ENCODE measurements around the gene AGBL4.

DNA sequence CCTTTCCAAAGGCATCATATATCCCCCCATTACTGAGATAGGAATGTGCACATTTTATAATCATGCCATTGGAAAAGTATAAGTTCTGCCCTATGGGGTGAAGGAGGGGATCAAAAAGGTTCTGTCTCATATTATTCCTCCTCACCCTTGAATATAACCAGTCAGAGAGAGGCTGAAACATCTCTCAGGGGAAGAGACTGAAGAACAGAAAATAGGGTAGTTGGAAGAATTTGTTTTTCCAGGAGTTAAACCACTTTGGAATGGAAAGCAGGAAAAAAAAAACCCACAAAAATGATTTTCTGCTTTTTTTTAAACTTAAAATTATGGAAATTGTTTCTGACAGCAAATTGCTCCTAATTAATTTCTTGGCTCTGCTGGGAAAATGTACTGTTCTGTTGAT lies 1194.3 kb downstream of the AGBL4 start:
- TF ChIP-seq RARB (CRISPR knock-in tag; IDR thresholded peaks at IDR 0.05) (no peak), ZNF70 (CRISPR knock-in tag; IDR thresholded peaks at IDR 0.05) (no peak), TOX (CRISPR knock-in tag; IDR thresholded peaks at IDR 0.05; ENCODE audit: borderline replicate concordance) (no peak), TCF4 (CRISPR knock-in tag; IDR thresholded peaks at IDR 0.05; ENCODE audit: borderline replicate concordance) (no peak), ARNTL (CRISPR knock-in tag; IDR thresholded peaks at IDR 0.05; ENCODE audit: borderline replicate concordance, low read depth) (no peak), ISL1 (CRISPR knock-in tag; IDR thresholded peaks at IDR 0.05) (no peak), CSDC2 (CRISPR knock-in tag; IDR thresholded peaks at IDR 0.05) (no peak)
- TF ChIP-seq, protein P1, sequence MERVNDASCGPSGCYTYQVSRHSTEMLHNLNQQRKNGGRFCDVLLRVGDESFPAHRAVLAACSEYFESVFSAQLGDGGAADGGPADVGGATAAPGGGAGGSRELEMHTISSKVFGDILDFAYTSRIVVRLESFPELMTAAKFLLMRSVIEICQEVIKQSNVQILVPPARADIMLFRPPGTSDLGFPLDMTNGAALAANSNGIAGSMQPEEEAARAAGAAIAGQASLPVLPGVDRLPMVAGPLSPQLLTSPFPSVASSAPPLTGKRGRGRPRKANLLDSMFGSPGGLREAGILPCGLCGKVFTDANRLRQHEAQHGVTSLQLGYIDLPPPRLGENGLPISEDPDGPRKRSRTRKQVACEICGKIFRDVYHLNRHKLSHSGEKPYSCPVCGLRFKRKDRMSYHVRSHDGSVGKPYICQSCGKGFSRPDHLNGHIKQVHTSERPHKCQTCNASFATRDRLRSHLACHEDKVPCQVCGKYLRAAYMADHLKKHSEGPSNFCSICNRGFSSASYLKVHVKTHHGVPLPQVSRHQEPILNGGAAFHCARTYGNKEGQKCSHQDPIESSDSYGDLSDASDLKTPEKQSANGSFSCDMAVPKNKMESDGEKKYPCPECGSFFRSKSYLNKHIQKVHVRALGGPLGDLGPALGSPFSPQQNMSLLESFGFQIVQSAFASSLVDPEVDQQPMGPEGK (CRISPR knock-in tag; IDR thresholded peaks at IDR 0.05; ENCODE audit: borderline replicate concordance) = no peak
- TF ChIP-seq, protein P2, sequence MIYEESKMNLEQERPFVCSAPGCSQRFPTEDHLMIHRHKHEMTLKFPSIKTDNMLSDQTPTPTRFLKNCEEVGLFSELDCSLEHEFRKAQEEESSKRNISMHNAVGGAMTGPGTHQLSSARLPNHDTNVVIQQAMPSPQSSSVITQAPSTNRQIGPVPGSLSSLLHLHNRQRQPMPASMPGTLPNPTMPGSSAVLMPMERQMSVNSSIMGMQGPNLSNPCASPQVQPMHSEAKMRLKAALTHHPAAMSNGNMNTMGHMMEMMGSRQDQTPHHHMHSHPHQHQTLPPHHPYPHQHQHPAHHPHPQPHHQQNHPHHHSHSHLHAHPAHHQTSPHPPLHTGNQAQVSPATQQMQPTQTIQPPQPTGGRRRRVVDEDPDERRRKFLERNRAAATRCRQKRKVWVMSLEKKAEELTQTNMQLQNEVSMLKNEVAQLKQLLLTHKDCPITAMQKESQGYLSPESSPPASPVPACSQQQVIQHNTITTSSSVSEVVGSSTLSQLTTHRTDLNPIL (CRISPR knock-in tag; IDR thresholded peaks at IDR 0.05; ENCODE audit: low read depth) = no peak
